22Rv1 (cell line): ENCODE data around the gene TMEM62.
"Not testable (repeated sequence)": the region's sequence is repeated elsewhere in the genome, so short reads cannot be mapped to it uniquely, and the experiment has no call there.

ENCODE experiments used
- H3K27ac ChIP-seq: fragments of 450-650 bp; 2 replicates; pipeline ENCODE4 v1.5.1; 2017
- CTCF ChIP-seq: fragments of 450-650 bp; IDR thresholded peaks from 2 replicates; pipeline ENCODE4 v1.5.1; 2017; ENCODE audit warnings: mild to moderate bottlenecking
- ZFX ChIP-seq: fragments of 450-650 bp; IDR thresholded peaks from 2 replicates; pipeline ENCODE4 v1.6.1; 2017; ENCODE audit warnings: antibody characterized with exemption, borderline replicate concordance

Gene TMEM62

GRCh38 chr15:43153269-43153668 is 19.9 kb downstream of the TMEM62 start:
- TF ChIP-seq CTCF (no peak), ZFX (no peak)
- no peak overlapping the region for H3K27ac ChIP-seq

- TF ChIP-seq ZFX = no peak
- TF ChIP-seq CTCF = no peak
- H3K27ac ChIP-seq = no peak overlapping the region
These were observed 32.5 kb downstream of the TMEM62 start for GRCh38 chr15:43165801-43166325.

- H3K27ac ChIP-seq = not testable (repeated sequence)
These were observed 33.9 kb downstream of the TMEM62 start for GRCh38 chr15:43167261-43167660.

- no peak overlapping the region for H3K27ac ChIP-seq
- TF ChIP-seq CTCF (no peak), ZFX (no peak)
These were observed 35.1 kb downstream of the TMEM62 start for GRCh38 chr15:43168192-43169107.

GRCh38 chr15:43169888-43170287 is 36.5 kb downstream of the TMEM62 start:
- TF ChIP-seq CTCF = no peak
- no peak for TF ChIP-seq ZFX
- no peak overlapping the region for H3K27ac ChIP-seq

- H3K27ac ChIP-seq = not testable (repeated sequence)
These were observed 42.4 kb downstream of the TMEM62 start for GRCh38 chr15:43175656-43176309.

- not testable (repeated sequence) for H3K27ac ChIP-seq
These were observed 43.8 kb downstream of the TMEM62 start for GRCh38 chr15:43177147-43177546.

- no peak for TF ChIP-seq CTCF
- TF ChIP-seq ZFX = no peak
- peak overlapping the region; percentile 81; the same call in 1 of the 2 replicates for H3K27ac ChIP-seq
These were observed 49.9 kb downstream of the TMEM62 start for GRCh38 chr15:43183270-43183669.
